ENCODE measurements around the gene TRMT1.

DNA sequence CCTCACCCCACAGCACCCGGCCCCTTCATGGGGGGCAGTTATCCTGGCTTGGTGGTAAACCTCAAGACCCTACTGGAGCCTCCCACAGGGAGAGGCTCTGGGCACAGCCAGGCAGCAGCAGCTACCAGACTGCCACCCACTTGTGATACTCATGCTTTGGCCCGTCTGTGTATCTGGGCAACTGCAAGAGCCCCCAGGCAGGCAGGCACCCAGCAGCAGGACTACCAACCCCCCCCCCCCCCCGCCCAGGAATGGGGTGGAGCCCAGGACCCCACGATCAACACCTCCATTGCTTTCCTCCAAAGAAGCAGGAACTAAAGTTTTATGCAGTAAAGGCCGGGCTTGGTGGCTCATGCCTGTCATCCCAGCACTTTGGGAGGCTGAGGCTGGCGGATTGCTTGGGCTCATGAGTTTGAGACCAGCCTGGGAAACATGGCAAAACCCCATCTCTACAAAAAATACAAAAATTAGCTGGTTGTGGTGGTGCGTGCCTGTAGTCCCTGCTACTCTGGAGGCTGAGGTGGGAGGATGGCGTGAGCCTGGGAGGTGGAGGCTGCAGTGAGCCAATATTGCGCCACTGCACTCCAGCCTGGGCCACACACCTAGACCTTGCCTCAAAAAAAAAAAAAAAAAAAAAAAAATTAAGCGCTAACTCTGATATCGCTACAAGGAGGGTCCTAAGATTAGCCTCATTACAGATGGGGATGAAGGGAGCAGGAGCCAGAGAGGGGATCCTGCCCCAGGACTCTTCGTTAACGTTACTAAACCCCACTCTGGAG, 12.8 kb downstream of the TRMT1 start:
- TF ChIP-seq, protein P1, sequence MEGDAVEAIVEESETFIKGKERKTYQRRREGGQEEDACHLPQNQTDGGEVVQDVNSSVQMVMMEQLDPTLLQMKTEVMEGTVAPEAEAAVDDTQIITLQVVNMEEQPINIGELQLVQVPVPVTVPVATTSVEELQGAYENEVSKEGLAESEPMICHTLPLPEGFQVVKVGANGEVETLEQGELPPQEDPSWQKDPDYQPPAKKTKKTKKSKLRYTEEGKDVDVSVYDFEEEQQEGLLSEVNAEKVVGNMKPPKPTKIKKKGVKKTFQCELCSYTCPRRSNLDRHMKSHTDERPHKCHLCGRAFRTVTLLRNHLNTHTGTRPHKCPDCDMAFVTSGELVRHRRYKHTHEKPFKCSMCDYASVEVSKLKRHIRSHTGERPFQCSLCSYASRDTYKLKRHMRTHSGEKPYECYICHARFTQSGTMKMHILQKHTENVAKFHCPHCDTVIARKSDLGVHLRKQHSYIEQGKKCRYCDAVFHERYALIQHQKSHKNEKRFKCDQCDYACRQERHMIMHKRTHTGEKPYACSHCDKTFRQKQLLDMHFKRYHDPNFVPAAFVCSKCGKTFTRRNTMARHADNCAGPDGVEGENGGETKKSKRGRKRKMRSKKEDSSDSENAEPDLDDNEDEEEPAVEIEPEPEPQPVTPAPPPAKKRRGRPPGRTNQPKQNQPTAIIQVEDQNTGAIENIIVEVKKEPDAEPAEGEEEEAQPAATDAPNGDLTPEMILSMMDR (conservative IDR thresholded peaks at IDR 0.05; ENCODE audit: low read depth in 2 of 2) = no peak
- no peak for TF ChIP-seq EZH2 (IDR thresholded peaks at IDR 0.05; ENCODE audit: low read depth, unreplicated experiment)
- TF ChIP-seq, protein P2, sequence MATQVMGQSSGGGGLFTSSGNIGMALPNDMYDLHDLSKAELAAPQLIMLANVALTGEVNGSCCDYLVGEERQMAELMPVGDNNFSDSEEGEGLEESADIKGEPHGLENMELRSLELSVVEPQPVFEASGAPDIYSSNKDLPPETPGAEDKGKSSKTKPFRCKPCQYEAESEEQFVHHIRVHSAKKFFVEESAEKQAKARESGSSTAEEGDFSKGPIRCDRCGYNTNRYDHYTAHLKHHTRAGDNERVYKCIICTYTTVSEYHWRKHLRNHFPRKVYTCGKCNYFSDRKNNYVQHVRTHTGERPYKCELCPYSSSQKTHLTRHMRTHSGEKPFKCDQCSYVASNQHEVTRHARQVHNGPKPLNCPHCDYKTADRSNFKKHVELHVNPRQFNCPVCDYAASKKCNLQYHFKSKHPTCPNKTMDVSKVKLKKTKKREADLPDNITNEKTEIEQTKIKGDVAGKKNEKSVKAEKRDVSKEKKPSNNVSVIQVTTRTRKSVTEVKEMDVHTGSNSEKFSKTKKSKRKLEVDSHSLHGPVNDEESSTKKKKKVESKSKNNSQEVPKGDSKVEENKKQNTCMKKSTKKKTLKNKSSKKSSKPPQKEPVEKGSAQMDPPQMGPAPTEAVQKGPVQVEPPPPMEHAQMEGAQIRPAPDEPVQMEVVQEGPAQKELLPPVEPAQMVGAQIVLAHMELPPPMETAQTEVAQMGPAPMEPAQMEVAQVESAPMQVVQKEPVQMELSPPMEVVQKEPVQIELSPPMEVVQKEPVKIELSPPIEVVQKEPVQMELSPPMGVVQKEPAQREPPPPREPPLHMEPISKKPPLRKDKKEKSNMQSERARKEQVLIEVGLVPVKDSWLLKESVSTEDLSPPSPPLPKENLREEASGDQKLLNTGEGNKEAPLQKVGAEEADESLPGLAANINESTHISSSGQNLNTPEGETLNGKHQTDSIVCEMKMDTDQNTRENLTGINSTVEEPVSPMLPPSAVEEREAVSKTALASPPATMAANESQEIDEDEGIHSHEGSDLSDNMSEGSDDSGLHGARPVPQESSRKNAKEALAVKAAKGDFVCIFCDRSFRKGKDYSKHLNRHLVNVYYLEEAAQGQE (IDR thresholded peaks at IDR 0.05; ENCODE audit: unreplicated experiment) = no peak
- no peak for TF ChIP-seq POLR2AphosphoS5 (IDR thresholded peaks at IDR 0.05; ENCODE audit: low read depth)

Measured in GM23338 (cell line).